ENCODE measurements around the gene EPHB3. TPM values are rescaled to one million over a fixed set of nuclear protein-coding genes. Genes with fewer than 3 reads are reported as not detected.

EPHB3 gene
- total and polyA plus RNA-seq, 3 donors from 2014 or later, result 2.0 to 2.6 (median 2.3) TPM

DNA sequence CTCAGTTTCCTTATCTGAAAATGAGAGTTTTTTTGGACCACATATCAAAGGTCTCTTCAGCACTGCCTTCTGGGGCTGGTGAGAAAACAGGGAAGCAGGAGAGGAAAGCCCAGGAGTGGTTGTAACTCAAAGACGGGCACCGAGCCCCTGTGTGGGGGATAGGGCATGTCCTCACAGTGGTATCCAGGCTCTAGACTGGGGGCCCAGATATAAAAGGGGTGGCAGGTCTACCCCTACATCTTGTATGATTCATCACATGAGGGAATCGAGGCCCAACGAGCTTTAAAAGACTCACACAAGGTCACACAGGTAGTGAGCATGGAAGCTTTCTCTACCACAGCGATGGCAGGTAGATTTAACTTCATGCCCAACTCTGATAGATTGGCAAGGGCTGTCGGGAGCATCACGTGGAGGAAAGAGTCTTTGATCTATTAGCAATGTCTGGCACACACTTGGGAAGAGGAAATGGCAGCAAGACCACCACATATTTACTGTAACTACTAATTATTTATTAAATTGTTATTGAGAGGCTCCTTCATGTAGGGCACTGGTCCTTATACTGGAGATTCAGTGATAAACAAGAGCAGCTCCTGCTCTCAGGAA is 4.1 kb upstream of the EPHB3 start:
- Histone ChIP-seq H3K4me3 (no peak overlapping the region), H3K27ac (no peak overlapping the region), H3K36me3 (ENCODE audit: low read depth, missing control alignments) (no peaks in the 10 kb centered on the region), H3K4me1 (peaks cover 8% of the 10 kb centered on the region), H3K27me3 (no peaks in the 10 kb centered on the region), H3K9me3 (no peaks in the 10 kb centered on the region)
- WGBS, 2 donors, result 86 to 90% methylated on average over 7 of the region's 7 CpGs
- intact Hi-C loops (cut with DNase I; ENCODE audit: low total_unique reads), result no loop called here
- DNase-seq, result no peak
- no peak for TF ChIP-seq POLR2A (IDR thresholded peaks at IDR 0.05)
- TF ChIP-seq, protein P1, sequence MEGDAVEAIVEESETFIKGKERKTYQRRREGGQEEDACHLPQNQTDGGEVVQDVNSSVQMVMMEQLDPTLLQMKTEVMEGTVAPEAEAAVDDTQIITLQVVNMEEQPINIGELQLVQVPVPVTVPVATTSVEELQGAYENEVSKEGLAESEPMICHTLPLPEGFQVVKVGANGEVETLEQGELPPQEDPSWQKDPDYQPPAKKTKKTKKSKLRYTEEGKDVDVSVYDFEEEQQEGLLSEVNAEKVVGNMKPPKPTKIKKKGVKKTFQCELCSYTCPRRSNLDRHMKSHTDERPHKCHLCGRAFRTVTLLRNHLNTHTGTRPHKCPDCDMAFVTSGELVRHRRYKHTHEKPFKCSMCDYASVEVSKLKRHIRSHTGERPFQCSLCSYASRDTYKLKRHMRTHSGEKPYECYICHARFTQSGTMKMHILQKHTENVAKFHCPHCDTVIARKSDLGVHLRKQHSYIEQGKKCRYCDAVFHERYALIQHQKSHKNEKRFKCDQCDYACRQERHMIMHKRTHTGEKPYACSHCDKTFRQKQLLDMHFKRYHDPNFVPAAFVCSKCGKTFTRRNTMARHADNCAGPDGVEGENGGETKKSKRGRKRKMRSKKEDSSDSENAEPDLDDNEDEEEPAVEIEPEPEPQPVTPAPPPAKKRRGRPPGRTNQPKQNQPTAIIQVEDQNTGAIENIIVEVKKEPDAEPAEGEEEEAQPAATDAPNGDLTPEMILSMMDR (IDR thresholded peaks at IDR 0.05), result no peak

DNA sequence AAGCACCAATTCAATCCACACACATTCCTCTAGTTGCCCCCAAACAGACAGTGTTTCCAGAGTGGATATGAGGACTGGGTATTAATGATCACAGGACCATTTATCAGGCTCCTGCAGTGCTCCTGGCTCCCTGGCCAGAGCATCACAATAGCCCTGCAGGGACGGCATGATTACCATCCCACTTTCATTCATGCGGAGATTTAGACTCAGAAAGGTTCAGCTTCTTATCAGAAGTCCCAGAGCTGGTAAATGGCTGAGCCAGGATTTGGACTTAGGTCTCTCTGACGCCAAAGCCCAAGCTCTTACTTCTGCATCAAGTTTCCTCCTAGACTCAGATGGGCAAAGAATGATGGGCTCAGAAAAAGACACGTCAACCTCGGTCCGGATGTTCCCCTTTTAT is 2.9 kb upstream of the EPHB3 start:
- 82 to 84% methylated on average over 6 of the region's 6 CpGs for WGBS, 2 donors
- TF ChIP-seq POLR2A (IDR thresholded peaks at IDR 0.05), result no peak
- TF ChIP-seq, protein P1 (IDR thresholded peaks at IDR 0.05), result no peak
- intact Hi-C loops (cut with DNase I; ENCODE audit: low total_unique reads), result no loop called here

DNA sequence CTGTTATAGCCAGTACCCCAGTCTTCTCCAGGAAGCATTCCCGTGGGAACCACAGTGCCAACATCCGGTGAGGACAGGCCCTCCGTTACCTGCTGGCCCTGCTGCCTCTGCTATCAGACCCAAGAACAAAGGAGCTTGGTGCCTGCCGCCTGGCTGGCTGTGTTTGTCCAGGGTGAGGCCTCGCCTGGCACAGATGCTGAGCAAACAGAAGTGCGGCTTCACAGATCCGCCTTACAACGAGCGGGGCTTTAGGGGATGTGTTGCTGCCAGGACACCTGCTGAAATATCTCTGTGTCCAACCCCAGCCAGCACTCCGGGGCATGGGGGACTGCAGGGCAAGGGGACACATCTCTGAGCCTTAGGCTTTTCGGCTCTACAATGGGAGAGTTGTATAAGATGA is 2.2 kb upstream of the EPHB3 start:
- H3K9me3 ChIP-seq, result no peaks in the 10 kb centered on the region
- intact Hi-C loops (cut with DNase I; ENCODE audit: low total_unique reads), result no loop called here
- no peaks in the 10 kb centered on the region for H3K27me3 ChIP-seq
- DNase-seq, result no peak
- WGBS, 2 donors, result 87% methylated on average over 11 of the region's 11 CpGs
- TF ChIP-seq POLR2A (IDR thresholded peaks at IDR 0.05), result no peak
- TF ChIP-seq, protein P1 (IDR thresholded peaks at IDR 0.05), result no peak
- H3K4me3 ChIP-seq, result no peak overlapping the region
- H3K36me3 ChIP-seq (ENCODE audit: low read depth, missing control alignments), result no peaks in the 10 kb centered on the region
- H3K27ac ChIP-seq, result no peak overlapping the region
- peaks cover 11% of the 10 kb centered on the region for H3K4me1 ChIP-seq

More for the DNA sequence above, 2.9 kb upstream of the EPHB3 start:
- peaks cover 11% of the 10 kb centered on the region for H3K4me1 ChIP-seq
- no peak for DNase-seq
- no peaks in the 10 kb centered on the region for H3K27me3 ChIP-seq
- no peak overlapping the region for H3K4me3 ChIP-seq
- no peaks in the 10 kb centered on the region for H3K9me3 ChIP-seq
- H3K36me3 ChIP-seq (ENCODE audit: low read depth, missing control alignments), result no peaks in the 10 kb centered on the region
- H3K27ac ChIP-seq, result no peak overlapping the region

DNA sequence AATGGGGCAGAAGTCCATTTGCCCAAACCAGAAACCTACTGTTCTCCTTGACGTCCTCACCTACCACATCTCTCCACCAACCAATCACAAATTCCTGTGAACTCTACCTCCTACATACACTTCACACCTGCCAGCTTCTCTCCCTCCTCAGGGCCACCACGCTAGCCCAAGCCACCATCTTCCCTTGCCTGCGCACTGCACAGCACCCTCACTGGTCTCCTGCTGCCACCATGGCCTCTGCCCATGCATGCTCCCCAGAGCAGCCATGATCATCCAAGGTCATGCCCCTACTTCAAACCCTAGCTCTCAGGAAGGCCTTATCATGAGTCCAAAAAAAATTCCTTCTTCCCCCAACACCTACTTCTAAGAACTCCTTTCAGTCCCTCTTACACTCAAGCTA is 1.1 kb upstream of the EPHB3 start:
- WGBS, 2 donors, result 71 to 72% methylated on average over 3 of the region's 3 CpGs
- no peaks in the 10 kb centered on the region for H3K9me3 ChIP-seq
- H3K4me3 ChIP-seq, result no peak overlapping the region
- TF ChIP-seq, protein P1 (IDR thresholded peaks at IDR 0.05), result no peak
- no peak for TF ChIP-seq POLR2A (IDR thresholded peaks at IDR 0.05)
- no peaks in the 10 kb centered on the region for H3K27me3 ChIP-seq
- intact Hi-C loops (cut with DNase I; ENCODE audit: low total_unique reads), result no loop called here
- no peaks in the 10 kb centered on the region for H3K36me3 ChIP-seq (ENCODE audit: low read depth, missing control alignments)
- H3K27ac ChIP-seq, result no peak overlapping the region
- H3K4me1 ChIP-seq, result peaks cover 11% of the 10 kb centered on the region
- DNase-seq, result no peak
